ENCODE measurements around the gene ANXA4.
"Not testable (repeated sequence)": the region's sequence is repeated elsewhere in the genome, so short reads cannot be mapped to it uniquely, and the experiment has no call there.

ANXA4 gene

DNA sequence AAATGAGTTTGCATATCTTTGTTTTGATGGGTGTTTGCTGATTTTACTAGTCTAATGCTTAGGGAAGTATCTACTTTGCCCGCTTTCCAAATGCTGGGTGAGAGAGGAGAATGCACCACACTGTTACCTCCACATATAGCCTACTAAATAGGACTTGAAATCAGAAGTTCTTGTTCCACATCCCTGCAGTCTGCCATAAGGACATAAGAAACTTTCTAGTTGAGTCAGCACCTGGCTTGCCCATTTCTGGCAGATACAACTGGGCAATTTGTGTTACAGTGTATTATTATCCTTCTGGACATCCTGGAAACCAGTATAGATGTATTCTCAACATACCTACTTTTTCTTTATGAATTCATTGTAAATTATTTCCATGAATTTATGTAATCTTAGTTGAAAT, 29.5 kb downstream of the ANXA4 start:
- Histone ChIP-seq H3K9me3 (ENCODE audit: control insufficient read depth in 1 of 2, low read length in 2 of 2) (no peaks in the 10 kb centered on the region), H3K27ac (ENCODE audit: low read length) (peak overlapping the region; percentile 4), H3K27me3 (ENCODE audit: low read depth, low read length) (no peaks in the 10 kb centered on the region), H3K36me3 (ENCODE audit: control insufficient read depth in 1 of 2, insufficient read depth in 2 of 2, low read length in 2 of 2) (no peaks in the 10 kb centered on the region), H3K4me3 (ENCODE audit: low read depth in 1 of 2, low read length in 2 of 2) (no peak overlapping the region), H3K4me1 (ENCODE audit: control insufficient read depth in 1 of 2, insufficient read depth in 2 of 2, low read length in 2 of 2) (peaks cover 0 to 9% of the 10 kb centered on the region in 2 donors)

DNA sequence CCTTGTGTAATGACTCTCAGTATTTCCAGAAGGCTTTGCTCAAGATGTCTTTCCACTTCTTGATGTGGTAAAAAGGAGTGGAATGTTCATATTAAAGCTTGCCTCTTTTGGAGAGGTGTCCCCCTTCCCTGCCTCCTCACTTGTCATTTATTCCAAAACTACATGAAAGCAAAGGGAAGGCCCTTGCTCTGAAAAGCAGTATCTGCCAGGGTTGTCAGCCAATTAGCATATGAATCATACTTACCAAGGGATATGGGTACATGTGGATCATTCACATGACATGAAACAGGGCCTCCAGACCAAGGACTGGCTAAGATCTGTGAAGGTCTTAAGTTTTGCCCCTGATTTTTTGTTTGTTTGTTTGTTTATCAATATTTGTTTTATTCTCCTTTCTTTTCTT, 31.3 kb downstream of the ANXA4 start:
- Histone ChIP-seq H3K36me3 (ENCODE audit: control insufficient read depth in 1 of 2, insufficient read depth in 2 of 2, low read length in 2 of 2) (no peaks in the 10 kb centered on the region), H3K4me1 (ENCODE audit: control insufficient read depth in 1 of 2, insufficient read depth in 2 of 2, low read length in 2 of 2) (peaks cover 0 to 3% of the 10 kb centered on the region in 2 donors), H3K4me3 (ENCODE audit: low read depth in 1 of 2, low read length in 2 of 2) (no peak overlapping the region), H3K9me3 (ENCODE audit: control insufficient read depth in 1 of 2, low read length in 2 of 2) (no peaks in the 10 kb centered on the region), H3K27ac (ENCODE audit: low read length) (no peak overlapping the region), H3K27me3 (ENCODE audit: low read depth, low read length) (no peaks in the 10 kb centered on the region)

DNA sequence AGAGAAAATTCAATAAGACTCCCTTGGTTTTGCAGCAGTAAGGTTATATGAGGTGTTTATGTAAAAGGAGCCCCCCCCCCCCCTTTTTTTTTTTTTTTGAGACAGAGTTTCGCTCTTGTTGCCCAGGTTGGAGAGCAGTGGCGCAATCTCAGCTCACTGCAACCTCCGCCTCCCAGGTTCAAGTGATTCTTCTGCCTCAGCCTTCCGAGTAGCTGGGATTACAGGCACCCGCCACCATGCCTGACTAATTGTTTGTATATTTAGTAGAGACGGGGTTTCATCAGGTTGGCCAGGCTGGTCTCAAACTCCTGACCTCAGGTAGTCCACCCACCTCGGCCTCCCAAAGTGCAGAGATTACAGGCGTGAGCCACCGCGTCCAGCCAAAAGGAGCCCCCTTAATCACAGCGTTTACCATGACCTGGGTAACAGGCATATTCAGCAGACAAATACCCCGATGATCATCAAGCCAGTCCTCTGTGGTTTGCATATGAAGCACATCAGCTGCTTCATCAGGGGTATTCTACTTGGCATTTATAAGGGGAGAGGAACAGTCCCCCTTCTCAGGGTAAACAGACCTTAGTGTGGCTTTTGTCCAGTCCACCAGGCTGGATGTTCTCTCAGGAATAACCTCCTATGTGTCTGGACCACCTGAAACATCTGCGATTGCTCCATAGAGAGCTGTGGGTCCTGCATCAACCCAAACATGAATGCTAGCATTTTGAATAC, 32.5 kb downstream of the ANXA4 start:
- H3K9me3 ChIP-seq (ENCODE audit: control insufficient read depth in 1 of 2, low read length in 2 of 2); H3K4me1 ChIP-seq (ENCODE audit: control insufficient read depth in 1 of 2, insufficient read depth in 2 of 2, low read length in 2 of 2); H3K27me3 ChIP-seq (ENCODE audit: low read depth, low read length); H3K36me3 ChIP-seq (ENCODE audit: control insufficient read depth in 1 of 2, insufficient read depth in 2 of 2, low read length in 2 of 2); H3K4me3 ChIP-seq (ENCODE audit: low read depth in 1 of 2, low read length in 2 of 2); H3K27ac ChIP-seq (ENCODE audit: low read length): not testable (repeated sequence)

DNA sequence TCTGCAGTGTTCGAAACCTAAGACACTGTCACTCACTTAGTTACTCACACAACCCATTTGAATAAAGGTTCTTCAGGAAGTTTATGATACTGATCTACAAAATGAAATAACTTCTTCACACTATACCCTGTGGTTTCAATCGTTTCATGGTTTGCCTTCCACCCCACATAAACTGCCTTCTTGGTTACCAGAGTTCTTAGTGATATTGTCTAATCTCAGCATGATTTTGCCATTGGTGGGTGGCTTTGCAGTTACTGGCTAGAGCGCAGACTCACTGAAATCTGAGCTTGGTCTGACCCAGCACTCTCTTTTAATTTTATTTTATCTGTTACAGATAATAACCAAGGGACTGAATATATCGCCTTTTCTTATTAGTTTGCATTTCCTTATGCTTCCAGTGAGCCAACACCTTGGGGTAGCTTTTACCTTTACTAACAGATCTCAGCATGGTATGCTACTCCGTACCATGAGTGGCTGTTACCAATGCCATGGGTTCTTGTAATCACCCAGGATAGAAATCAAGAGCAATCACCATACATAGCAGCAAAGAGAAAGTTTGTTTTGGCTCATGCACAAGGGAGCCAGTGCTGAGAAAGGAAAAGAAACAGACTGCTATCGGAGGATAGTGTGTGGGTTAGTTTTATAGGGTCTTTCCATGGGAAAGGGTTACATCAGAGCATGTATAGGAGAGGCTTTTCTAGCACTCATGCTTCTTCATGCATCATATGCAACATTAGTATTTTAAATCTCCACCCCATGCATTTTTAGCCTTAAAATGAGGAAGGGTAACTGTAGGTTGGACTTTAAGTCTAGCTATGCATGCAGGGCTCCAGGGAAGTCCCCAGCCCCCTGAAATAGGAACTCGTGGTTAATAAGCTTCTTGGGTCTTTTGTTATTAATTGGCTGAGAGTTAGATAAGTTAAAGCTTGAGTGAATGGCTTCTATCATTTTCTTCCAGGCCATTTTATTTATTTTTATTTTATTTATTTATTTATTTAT, 33.3 kb downstream of the ANXA4 start:
- H3K36me3 ChIP-seq (ENCODE audit: control insufficient read depth in 1 of 2, insufficient read depth in 2 of 2, low read length in 2 of 2), result no peaks in the 10 kb centered on the region
- H3K27me3 ChIP-seq (ENCODE audit: low read depth, low read length), result no peaks in the 10 kb centered on the region
- no peak overlapping the region for H3K4me3 ChIP-seq (ENCODE audit: low read depth in 1 of 2, low read length in 2 of 2)
- no peaks in the 10 kb centered on the region for H3K9me3 ChIP-seq (ENCODE audit: control insufficient read depth in 1 of 2, low read length in 2 of 2)
- peaks cover 0 to 3% of the 10 kb centered on the region in 2 donors for H3K4me1 ChIP-seq (ENCODE audit: control insufficient read depth in 1 of 2, insufficient read depth in 2 of 2, low read length in 2 of 2)
- H3K27ac ChIP-seq (ENCODE audit: low read length), result no peak overlapping the region

DNA sequence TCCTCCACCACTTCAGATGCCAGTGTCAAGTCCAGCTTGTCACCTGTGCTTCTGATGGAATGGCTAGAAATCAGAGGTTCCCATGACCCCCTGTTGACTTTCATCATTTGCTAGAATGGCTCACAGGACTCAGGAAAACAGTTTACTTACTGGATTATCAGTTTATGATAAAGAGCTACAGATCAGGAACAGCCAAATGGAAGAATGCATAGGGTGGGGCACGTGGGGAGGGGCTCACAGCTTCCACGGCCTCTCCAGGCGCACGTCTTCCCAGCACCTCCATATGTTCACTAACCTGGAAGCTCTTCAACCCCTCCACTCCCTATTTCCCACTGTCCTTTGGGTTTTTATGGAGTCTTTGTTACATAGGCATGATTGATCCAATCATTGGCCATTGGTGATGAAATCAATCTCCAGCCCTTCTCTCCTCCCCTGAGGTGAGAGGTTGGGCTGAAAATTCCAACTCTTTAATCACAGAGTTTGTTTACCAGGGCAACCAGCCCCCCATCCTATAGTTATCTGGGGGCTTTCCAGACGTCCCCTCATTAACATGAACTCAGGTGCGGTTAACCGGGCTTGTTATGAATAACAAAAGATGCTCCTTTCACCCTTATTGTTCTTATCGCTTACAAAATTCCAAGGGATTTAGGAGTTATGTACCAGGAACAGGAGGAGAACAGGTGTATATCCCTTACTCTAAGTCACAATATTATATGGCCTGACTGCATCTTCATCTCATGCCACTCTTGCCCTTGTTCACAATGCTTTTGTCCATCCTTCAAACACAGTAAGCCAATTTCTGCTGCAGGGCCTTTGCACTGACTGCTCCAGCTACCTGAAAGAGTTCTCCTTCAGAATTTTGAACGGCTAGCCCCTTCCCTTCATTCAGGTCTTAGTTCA, 35.2 kb downstream of the ANXA4 start:
- Histone ChIP-seq H3K27me3 (ENCODE audit: low read depth, low read length) (no peaks in the 10 kb centered on the region), H3K9me3 (ENCODE audit: control insufficient read depth in 1 of 2, low read length in 2 of 2) (no peaks in the 10 kb centered on the region), H3K4me1 (ENCODE audit: control insufficient read depth in 1 of 2, insufficient read depth in 2 of 2, low read length in 2 of 2) (peaks cover 0 to 3% of the 10 kb centered on the region in 2 donors), H3K36me3 (ENCODE audit: control insufficient read depth in 1 of 2, insufficient read depth in 2 of 2, low read length in 2 of 2) (no peaks in the 10 kb centered on the region), H3K27ac (ENCODE audit: low read length) (no peak overlapping the region), H3K4me3 (ENCODE audit: low read depth in 1 of 2, low read length in 2 of 2) (no peak overlapping the region)

DNA sequence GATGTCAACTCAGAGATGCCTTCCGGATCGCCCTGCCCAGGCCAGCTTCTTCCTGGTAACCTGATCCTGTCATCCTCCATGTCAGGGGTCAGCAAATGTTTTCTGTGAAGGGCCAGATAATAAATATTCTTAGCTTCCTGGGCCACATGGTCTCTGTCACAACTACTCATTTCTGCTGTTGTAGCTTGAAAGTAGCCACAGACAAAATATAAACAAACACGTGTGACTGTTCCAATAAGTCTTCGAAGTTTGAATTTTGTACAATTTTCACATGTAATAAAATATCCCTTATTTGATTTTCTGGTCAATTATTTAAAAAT, 35.8 kb downstream of the ANXA4 start:
- Histone ChIP-seq H3K36me3 (ENCODE audit: control insufficient read depth in 1 of 2, insufficient read depth in 2 of 2, low read length in 2 of 2) (no peaks in the 10 kb centered on the region), H3K4me1 (ENCODE audit: control insufficient read depth in 1 of 2, insufficient read depth in 2 of 2, low read length in 2 of 2) (peaks cover 0 to 3% of the 10 kb centered on the region in 2 donors), H3K27me3 (ENCODE audit: low read depth, low read length) (no peaks in the 10 kb centered on the region), H3K27ac (ENCODE audit: low read length) (no peak overlapping the region), H3K9me3 (ENCODE audit: control insufficient read depth in 1 of 2, low read length in 2 of 2) (no peaks in the 10 kb centered on the region), H3K4me3 (ENCODE audit: low read depth in 1 of 2, low read length in 2 of 2) (no peak overlapping the region)

DNA sequence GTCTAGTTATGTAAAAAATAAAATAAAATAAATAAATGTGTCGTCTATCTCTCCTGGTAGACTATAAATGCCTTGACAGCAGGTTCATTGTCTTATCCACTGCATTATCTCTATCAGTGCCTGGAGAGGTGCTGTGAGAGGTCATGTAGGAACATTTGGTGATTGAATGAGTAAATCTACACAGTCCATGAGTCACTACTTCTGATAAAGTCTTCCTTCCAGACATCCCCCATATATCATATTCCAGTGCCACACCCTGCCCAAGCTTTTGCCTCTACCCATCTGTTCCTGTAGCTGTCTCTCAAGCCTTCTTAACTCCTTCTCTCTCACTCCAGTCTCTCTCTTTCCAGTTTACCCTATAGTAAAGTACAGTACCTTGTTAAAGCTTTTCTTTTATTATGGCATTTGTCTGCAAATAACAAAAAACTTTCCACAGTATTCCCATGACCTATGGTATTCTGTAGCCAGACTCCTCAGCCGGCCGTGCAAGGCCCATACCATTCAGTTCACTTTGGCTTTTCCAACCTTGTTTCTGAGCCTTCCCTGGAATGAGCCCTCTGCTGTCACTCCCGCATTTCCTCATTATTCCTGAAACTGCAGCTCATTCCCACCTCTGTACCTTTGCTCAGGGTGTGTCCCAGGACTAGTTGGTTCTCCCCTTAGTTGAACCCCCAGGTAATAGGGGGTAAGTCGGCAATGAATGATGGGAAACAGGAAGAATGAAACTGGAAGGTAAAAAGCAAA, 37.5 kb downstream of the ANXA4 start:
- H3K4me1 ChIP-seq (ENCODE audit: control insufficient read depth in 1 of 2, insufficient read depth in 2 of 2, low read length in 2 of 2), result peaks cover 0 to 3% of the 10 kb centered on the region in 2 donors
- peaks cover 0 to under 1% of the 10 kb centered on the region in 2 donors for H3K36me3 ChIP-seq (ENCODE audit: control insufficient read depth in 1 of 2, insufficient read depth in 2 of 2, low read length in 2 of 2)
- no peaks in the 10 kb centered on the region for H3K9me3 ChIP-seq (ENCODE audit: control insufficient read depth in 1 of 2, low read length in 2 of 2)
- no peak overlapping the region for H3K4me3 ChIP-seq (ENCODE audit: low read depth in 1 of 2, low read length in 2 of 2)
- no peaks in the 10 kb centered on the region for H3K27me3 ChIP-seq (ENCODE audit: low read depth, low read length)
- peak overlapping the region; percentile 41 for H3K27ac ChIP-seq (ENCODE audit: low read length)

DNA sequence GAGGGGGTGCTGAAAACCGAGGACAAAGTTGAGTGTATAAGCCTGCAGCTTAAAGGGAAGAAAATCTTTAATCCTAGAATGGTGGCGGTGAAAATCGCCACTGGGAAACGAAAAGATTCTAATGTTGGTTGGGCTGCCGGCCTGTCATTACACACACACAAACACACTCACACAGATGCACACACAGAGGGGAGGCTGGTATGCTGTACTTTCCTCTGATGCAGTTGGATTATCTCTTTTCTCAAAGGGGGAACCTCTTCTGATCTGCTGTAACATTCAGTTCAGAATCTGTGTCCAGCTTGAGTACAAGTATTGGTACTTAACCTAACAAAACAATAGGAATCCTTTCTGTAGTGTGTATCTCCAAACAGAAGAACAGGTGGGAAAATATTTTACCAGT, 39.0 kb downstream of the ANXA4 start:
- Histone ChIP-seq H3K9me3 (ENCODE audit: control insufficient read depth in 1 of 2, low read length in 2 of 2) (no peaks in the 10 kb centered on the region), H3K27me3 (ENCODE audit: low read depth, low read length) (no peaks in the 10 kb centered on the region), H3K4me1 (ENCODE audit: control insufficient read depth in 1 of 2, insufficient read depth in 2 of 2, low read length in 2 of 2) (no peaks in the 10 kb centered on the region), H3K36me3 (ENCODE audit: control insufficient read depth in 1 of 2, insufficient read depth in 2 of 2, low read length in 2 of 2) (peaks cover 3 to 8% of the 10 kb centered on the region in 2 donors), H3K4me3 (ENCODE audit: low read depth in 1 of 2, low read length in 2 of 2) (no peak overlapping the region), H3K27ac (ENCODE audit: low read length) (peak overlapping the region; percentile 61)

DNA sequence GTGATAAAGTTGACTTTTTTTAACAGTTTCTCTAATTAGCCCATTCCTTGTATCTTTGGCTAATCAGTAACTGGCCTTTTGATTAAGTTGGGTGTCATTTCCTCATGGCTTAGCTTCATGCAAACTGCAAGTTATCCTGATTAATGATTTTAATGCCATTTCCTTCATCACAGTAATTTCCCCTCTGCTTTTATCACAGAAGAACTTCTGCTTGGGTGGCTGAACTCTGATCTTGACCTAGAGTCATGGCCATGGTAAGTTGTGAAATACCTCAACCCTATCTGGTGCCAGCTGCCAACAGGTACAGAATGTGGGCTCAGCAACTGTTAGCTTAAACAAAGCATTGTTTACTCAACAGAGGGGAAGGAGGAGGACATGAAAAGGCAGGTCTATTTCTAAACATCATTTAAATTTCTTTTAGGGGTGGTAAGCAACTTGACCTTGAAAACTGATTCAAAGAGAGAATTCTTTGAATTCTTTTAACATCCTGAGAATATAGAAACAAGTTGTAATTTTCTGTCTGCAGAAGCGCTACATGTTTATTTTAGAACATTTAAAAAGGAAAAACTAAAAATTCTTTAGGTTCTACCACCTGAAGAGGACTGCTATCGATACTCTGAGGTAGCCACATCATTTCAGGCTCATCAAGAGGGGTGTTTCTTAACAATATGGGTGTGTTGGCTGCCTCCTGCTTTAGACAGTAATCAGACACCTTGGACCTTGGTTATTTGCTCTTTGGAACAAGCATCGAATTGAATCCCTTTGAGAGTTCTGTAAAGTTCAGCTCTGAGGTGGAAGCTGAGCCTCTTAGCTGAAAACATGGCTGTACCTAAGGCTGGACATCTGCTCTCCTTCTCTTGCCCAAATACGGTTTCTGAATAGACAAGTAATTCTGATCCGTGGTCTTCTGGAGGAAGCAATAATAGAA, 39.7 kb downstream of the ANXA4 start:
- peaks cover 6 to 12% of the 10 kb centered on the region in 2 donors for H3K36me3 ChIP-seq (ENCODE audit: control insufficient read depth in 1 of 2, insufficient read depth in 2 of 2, low read length in 2 of 2)
- no peaks in the 10 kb centered on the region for H3K27me3 ChIP-seq (ENCODE audit: low read depth, low read length)
- H3K4me1 ChIP-seq (ENCODE audit: control insufficient read depth in 1 of 2, insufficient read depth in 2 of 2, low read length in 2 of 2), result no peaks in the 10 kb centered on the region
- no peaks in the 10 kb centered on the region for H3K9me3 ChIP-seq (ENCODE audit: control insufficient read depth in 1 of 2, low read length in 2 of 2)
- H3K4me3 ChIP-seq (ENCODE audit: low read depth in 1 of 2, low read length in 2 of 2), result peak overlapping the region in 1 of 2 donors; percentile 24
- peak overlapping the region; percentile 61 for H3K27ac ChIP-seq (ENCODE audit: low read length)

DNA sequence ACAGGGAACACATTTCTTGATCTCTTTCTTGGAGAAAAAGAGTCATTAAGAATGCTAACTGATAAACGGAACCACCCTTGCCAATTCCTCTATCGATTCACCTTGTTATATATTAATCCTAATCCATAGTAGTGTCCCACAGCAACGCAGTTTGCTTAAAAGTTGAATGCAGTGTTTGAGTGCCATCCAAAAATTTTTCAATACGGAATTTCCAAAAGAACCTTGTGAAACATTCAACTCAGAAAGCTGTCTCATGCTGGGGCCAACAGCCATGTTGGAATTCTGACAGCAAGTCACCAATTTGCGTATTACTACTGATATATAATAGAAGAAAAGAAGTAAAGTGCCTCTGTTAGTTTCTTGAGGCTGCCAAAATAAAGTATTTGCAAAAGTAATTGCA, 42.3 kb downstream of the ANXA4 start:
- H3K27ac ChIP-seq (ENCODE audit: low read length), result no peak overlapping the region
- peaks cover 11 to 18% of the 10 kb centered on the region in 2 donors for H3K36me3 ChIP-seq (ENCODE audit: control insufficient read depth in 1 of 2, insufficient read depth in 2 of 2, low read length in 2 of 2)
- H3K27me3 ChIP-seq (ENCODE audit: low read depth, low read length), result no peaks in the 10 kb centered on the region
- no peaks in the 10 kb centered on the region for H3K9me3 ChIP-seq (ENCODE audit: control insufficient read depth in 1 of 2, low read length in 2 of 2)
- no peak overlapping the region for H3K4me3 ChIP-seq (ENCODE audit: low read depth in 1 of 2, low read length in 2 of 2)
- H3K4me1 ChIP-seq (ENCODE audit: control insufficient read depth in 1 of 2, insufficient read depth in 2 of 2, low read length in 2 of 2), result peaks cover 0 to 4% of the 10 kb centered on the region in 2 donors

Data from muscle layer of duodenum (tissue), 2 donors.